Measurements from ENCODE around the gene ALOX15. TPM values are rescaled to one million over a fixed set of nuclear protein-coding genes. Genes with fewer than 3 reads are reported as not detected.
A peak's percentile ranks its signal among the peaks of the same experiment; 100 is the strongest.
"Not testable (repeated sequence)": the region's sequence is repeated elsewhere in the genome, so short reads cannot be mapped to it uniquely, and the experiment has no call there.

The ALOX15 gene
- total and polyA plus RNA-seq, 9 donors = 0.07 to 1.4 (median 0.29) TPM

DNA sequence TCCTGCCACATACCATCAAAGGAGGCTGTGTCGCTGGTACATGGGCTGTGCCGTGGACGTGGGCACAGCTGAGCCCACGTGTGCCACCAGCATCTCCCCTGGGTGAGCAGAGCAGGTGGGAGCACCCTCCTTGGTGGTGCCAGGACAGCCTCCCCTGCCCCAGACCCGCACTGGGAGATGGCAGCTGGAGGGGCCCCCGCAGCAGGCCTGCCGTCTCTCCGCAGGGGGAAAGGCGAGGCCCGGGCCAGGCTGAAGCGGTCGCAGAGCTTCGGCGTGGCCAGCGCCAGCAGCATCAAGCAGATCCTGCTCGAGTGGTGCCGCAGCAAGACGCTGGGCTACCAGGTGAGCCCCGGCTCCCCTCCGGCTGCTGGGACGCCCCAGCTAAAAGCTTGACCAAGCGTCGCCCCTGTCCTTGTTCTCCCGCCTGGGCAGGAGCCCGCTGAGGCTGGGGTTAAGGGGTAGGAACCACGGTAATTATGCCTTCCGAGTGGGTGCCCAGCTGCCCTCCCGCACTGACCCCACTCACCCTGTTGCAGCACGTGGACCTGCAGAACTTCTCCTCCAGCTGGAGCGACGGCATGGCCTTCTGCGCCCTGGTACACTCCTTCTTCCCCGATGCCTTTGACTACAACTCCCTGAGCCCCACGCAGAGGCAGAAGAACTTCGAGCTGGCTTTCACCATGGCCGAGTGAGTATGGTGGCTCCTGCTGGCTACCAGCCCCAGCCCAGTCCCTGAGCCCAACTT lies 44.7 kb downstream of the ALOX15 start:
- H3K36me3 ChIP-seq (ENCODE audit: control insufficient read depth, insufficient read depth, low read length) = peaks cover 16% of the 10 kb centered on the region
- peaks cover 56% of the 10 kb centered on the region for H3K4me1 ChIP-seq (ENCODE audit: control insufficient read depth, insufficient read depth, low read length)
- no peak overlapping the region for H3K4me3 ChIP-seq (ENCODE audit: low read length)
- no peak overlapping the region for H3K27ac ChIP-seq (ENCODE audit: low read length)
- no peak for DNase-seq
- no peaks in the 10 kb centered on the region for H3K9me3 ChIP-seq (replicated peaks; ENCODE audit: control insufficient read depth, low read depth, low read length)
- peaks cover 5% of the 10 kb centered on the region for H3K27me3 ChIP-seq (ENCODE audit: control insufficient read depth, insufficient read depth, low read length)
- WGBS (ENCODE audit: insufficient coverage) = 95% methylated on average over 33 of the region's 36 CpGs

DNA sequence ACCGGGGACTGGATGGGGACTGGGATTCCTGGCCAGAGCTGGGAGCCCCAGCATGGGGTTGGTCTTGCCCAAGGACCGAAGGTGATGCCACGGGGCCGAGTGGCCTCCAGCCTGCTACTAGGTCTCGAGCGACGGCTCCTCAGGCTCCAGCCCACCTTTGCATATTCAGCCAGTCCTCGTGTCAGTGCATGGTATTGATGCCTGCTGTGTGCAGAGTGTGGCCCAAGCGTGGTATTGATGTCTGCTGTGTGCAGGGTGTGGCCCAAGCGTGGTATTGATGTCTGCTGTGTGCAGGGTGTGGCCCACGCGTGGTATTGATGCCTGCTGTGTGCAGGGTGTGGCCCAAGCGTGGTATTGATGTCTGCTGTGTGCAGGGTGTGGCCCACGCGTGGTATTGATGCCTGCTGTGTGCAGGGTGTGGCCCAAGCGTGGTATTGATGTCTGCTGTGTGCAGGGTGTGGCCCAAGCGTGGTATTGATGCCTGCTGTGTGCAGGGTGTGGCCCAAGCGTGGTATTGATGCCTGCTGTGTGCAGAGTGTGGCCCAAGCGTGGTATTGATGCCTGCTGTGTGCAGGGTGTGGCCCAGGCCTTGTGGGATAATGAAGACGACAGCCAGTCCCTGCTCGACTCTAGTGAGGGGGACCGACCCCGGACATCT lies 45.7 kb downstream of the ALOX15 start:
- DNase-seq; H3K27ac ChIP-seq (ENCODE audit: low read length); H3K4me3 ChIP-seq (ENCODE audit: low read length); H3K27me3 ChIP-seq (ENCODE audit: control insufficient read depth, insufficient read depth, low read length); H3K9me3 ChIP-seq (replicated peaks; ENCODE audit: control insufficient read depth, low read depth, low read length): not testable (repeated sequence)
- Histone ChIP-seq H3K4me1 (ENCODE audit: control insufficient read depth, insufficient read depth, low read length) (peaks cover 59% of the 10 kb centered on the region), H3K36me3 (ENCODE audit: control insufficient read depth, insufficient read depth, low read length) (peaks cover 16% of the 10 kb centered on the region)
- 98% methylated on average over 7 of the region's 23 CpGs for WGBS (ENCODE audit: insufficient coverage)

DNA sequence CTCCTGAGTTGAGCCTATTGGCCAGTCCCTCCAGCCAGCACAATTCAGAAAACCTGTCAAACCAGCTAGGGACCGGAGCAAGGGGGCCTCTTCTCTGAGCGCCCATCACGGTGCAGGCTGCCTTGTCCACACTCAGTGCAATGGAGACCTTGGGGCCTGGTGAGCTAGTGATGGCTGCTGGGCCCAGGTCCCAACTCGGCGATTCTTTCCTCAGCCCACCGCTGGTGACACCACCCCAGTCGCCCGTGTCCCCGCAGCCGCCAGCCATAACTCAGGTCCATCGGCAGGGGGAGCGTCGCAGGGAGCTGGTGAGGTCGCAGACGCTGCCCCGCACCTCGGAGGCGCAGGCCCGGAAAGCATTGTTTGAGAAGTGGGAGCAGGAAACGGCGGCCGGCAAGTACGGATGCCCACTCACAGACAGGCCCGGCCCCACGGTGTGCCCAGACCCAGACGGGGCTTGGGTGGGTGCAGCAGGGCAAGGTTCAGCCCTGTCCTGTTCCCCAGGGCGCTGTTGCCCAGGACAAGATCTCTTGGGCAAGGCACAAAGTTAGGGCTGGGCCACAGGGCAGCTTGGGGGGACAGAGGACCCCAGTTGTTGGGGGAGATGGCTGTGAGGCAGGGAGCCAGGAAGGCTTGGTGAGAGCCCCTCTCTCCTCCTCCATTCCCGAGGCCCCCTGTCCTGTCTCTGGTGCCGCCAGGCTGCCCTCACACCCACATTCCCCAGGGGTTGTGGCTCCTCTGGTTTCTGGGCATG lies 46.4 kb downstream of the ALOX15 start:
- Histone ChIP-seq H3K4me1 (ENCODE audit: control insufficient read depth, insufficient read depth, low read length) (peaks cover 61% of the 10 kb centered on the region), H3K4me3 (ENCODE audit: low read length) (no peak overlapping the region), H3K27me3 (ENCODE audit: control insufficient read depth, insufficient read depth, low read length) (peaks cover 9% of the 10 kb centered on the region), H3K27ac (ENCODE audit: low read length) (no peak overlapping the region), H3K36me3 (ENCODE audit: control insufficient read depth, insufficient read depth, low read length) (peaks cover 16% of the 10 kb centered on the region), H3K9me3 (replicated peaks; ENCODE audit: control insufficient read depth, low read depth, low read length) (no peaks in the 10 kb centered on the region)
- WGBS (ENCODE audit: insufficient coverage) = 31% methylated on average over 24 of the region's 29 CpGs
- DNase-seq = no peak

DNA sequence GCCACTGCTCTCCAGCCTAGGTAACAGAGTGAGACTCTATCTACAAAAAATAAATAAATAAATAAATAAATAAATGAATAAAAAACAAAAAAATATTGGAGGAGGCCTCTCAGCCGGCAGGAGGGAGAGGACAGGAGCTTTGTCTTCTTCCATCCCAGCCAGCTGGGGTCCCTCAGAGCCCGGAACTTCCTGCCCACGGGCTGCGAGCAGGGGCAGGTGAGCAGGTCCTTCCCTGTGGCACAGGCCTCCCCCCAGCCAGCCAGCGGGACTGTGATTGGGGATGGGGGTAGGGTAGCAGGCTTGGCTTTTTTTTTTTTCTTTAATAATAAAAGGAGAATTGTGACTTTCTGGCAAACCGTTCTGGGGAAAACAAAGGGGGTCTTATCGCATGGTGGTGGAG lies 47.1 kb downstream of the ALOX15 start:
- Histone ChIP-seq H3K4me3 (ENCODE audit: low read length) (no peak overlapping the region), H3K27ac (ENCODE audit: low read length) (no peak overlapping the region), H3K9me3 (replicated peaks; ENCODE audit: control insufficient read depth, low read depth, low read length) (no peaks in the 10 kb centered on the region), H3K4me1 (ENCODE audit: control insufficient read depth, insufficient read depth, low read length) (peaks cover 54% of the 10 kb centered on the region), H3K27me3 (ENCODE audit: control insufficient read depth, insufficient read depth, low read length) (peaks cover 9% of the 10 kb centered on the region), H3K36me3 (ENCODE audit: control insufficient read depth, insufficient read depth, low read length) (peaks cover 16% of the 10 kb centered on the region)
- 80% methylated on average over 1 of the region's 7 CpGs for WGBS (ENCODE audit: insufficient coverage)
- no peak for DNase-seq

DNA sequence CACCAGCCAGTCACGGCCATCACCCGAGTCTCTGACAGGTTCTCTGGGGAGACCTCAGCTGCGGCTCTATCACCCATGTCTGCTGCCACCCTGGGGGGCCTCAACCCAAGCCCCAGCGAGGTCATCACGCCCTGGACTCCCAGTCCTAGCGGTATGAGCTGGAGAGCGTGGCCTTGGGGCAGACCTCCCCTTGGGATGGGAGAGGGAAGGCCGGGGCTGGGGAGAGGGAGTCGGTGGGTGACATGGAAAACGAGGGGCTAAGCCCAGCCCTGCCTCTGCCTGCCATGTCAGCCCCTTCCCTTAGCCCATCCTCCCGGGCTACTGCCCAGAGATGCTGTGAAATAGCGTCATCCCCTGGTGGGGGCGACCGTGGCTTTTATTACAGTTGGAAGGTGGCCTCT lies 48.5 kb downstream of the ALOX15 start:
- DNase-seq = no peak
- H3K4me3 ChIP-seq (ENCODE audit: low read length) = no peak overlapping the region
- WGBS (ENCODE audit: insufficient coverage) = 72% methylated on average over 12 of the region's 14 CpGs
- peak overlapping the region; percentile 29 for H3K27ac ChIP-seq (ENCODE audit: low read length)
- peaks cover 50% of the 10 kb centered on the region for H3K4me1 ChIP-seq (ENCODE audit: control insufficient read depth, insufficient read depth, low read length)
- H3K36me3 ChIP-seq (ENCODE audit: control insufficient read depth, insufficient read depth, low read length) = peaks cover 16% of the 10 kb centered on the region
- H3K9me3 ChIP-seq (replicated peaks; ENCODE audit: control insufficient read depth, low read depth, low read length) = no peaks in the 10 kb centered on the region
- peaks cover 7% of the 10 kb centered on the region for H3K27me3 ChIP-seq (ENCODE audit: control insufficient read depth, insufficient read depth, low read length)

DNA sequence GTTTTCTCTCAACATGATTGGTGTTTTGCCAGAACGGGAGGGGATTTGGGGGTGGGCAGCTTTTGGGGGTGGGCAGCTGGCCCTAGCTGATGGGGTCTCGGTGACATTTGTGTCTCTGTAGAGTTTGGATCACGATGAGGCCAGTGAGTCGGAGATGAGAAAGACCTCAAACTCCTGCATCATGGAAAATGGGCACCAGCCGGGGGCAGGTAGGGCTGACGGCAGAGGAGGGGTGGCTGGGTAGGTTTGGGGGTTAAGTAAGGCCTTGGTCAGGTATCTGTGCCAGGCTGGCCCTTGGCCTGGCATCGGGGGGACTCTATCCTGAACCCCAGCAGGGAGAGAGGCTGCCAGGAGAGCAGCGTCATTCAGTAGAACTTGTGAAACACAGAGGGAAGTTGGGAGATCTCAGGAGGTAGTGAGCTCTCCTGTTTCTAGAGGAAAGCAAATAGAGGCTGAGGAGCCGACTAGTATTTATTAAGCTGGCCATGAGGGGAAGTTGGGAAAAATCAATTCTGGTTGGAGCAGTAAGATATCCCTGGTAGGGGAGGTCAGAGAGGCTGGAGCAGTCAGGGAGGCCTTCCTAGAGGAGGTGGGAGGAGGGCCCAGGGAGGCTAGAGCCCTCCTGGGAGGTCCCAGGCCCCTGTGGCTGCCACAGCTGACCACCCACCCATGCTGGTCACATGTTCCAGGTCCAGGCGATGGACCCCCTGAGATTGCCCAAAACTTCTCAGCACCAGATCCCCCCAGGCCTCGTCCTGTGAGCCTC lies 49.1 kb downstream of the ALOX15 start:
- WGBS (ENCODE audit: insufficient coverage) = 84% methylated on average over 9 of the region's 11 CpGs
- DNase-seq = no peak
- peaks cover 50% of the 10 kb centered on the region for H3K4me1 ChIP-seq (ENCODE audit: control insufficient read depth, insufficient read depth, low read length)
- peak overlapping the region; percentile 29 for H3K27ac ChIP-seq (ENCODE audit: low read length)
- H3K4me3 ChIP-seq (ENCODE audit: low read length) = no peak overlapping the region
- peaks cover 11% of the 10 kb centered on the region for H3K36me3 ChIP-seq (ENCODE audit: control insufficient read depth, insufficient read depth, low read length)
- peaks cover 5% of the 10 kb centered on the region for H3K27me3 ChIP-seq (ENCODE audit: control insufficient read depth, insufficient read depth, low read length)
- H3K9me3 ChIP-seq (replicated peaks; ENCODE audit: control insufficient read depth, low read depth, low read length) = no peaks in the 10 kb centered on the region

DNA sequence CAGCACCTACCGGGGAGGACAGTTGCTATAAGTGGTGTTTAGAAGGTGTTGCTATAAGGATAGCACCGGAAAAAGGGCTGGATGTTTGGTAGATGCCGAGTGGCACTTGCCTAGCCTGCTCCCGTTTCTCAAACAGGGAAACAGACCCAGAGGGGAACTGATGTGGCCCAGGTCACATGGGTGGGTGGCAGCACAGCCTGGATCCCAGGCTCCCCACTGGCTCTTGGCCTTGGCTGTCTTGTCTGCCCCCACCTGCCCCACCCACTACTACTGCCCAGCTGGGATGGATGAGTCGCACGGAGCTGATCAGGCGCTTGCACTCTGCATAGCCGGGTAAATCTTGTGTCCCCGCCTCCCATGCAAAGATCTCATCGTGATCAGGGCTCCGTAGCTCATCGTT lies 49.9 kb downstream of the ALOX15 start:
- Histone ChIP-seq H3K27me3 (ENCODE audit: control insufficient read depth, insufficient read depth, low read length) (peaks cover 5% of the 10 kb centered on the region), H3K27ac (ENCODE audit: low read length) (no peak overlapping the region), H3K9me3 (replicated peaks; ENCODE audit: control insufficient read depth, low read depth, low read length) (no peaks in the 10 kb centered on the region), H3K4me3 (ENCODE audit: low read length) (no peak overlapping the region), H3K36me3 (ENCODE audit: control insufficient read depth, insufficient read depth, low read length) (peaks cover 3% of the 10 kb centered on the region), H3K4me1 (ENCODE audit: control insufficient read depth, insufficient read depth, low read length) (peaks cover 58% of the 10 kb centered on the region)
- DNase-seq = no peak
- WGBS (ENCODE audit: insufficient coverage) = 53% methylated on average over 11 of the region's 12 CpGs

DNA sequence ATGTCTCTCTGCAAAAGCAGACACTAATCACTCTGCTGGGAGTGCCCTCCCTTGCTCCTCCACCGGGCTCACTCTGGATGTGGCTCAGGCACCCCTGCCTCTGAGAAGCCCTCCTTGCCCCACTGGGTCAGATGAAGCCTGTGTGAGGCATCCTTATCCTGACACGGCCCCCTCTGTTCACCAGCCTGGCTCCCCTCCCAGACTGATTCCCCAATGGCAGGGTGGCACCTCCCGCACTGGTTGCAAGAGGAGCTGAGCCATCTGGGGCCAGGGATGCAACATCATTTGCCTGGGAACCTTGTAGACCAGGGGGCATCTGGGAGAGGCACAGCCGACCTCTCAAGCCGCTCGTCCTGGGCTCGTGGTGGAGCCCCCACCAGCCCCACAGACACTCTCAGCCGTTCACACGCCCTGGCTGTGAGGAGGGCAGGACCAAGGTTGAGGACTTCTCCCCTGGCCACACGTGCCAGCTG lies 50.5 kb downstream of the ALOX15 start:
- 58% methylated on average over 10 of the region's 10 CpGs for WGBS (ENCODE audit: insufficient coverage)
- no peak for DNase-seq
- Histone ChIP-seq H3K36me3 (ENCODE audit: control insufficient read depth, insufficient read depth, low read length) (peaks cover 3% of the 10 kb centered on the region), H3K27me3 (ENCODE audit: control insufficient read depth, insufficient read depth, low read length) (peaks cover 7% of the 10 kb centered on the region), H3K4me3 (ENCODE audit: low read length) (no peak overlapping the region), H3K27ac (ENCODE audit: low read length) (peak overlapping the region; percentile 35), H3K4me1 (ENCODE audit: control insufficient read depth, insufficient read depth, low read length) (peaks cover 59% of the 10 kb centered on the region), H3K9me3 (replicated peaks; ENCODE audit: control insufficient read depth, low read depth, low read length) (no peaks in the 10 kb centered on the region)

DNA sequence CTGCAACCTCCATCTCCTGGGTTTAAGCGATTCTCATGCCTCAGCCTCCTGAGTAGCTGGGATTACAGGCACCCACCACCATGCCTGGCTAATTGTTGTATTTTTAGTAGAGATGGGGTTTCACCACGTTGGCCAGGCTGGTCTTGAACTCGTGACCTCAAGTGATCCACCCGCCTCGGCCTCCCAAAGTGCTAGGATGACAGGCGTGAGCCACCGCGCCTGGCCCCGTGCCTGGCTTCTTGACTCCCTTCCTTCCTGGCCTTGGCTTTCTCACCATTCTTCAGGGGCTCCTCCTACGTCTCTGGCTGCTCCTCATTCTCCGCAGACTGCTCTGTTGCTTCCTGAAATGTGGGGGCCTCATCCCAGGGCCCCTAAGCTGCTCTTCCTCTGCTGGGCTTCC lies 51.4 kb downstream of the ALOX15 start:
- H3K4me1 ChIP-seq (ENCODE audit: control insufficient read depth, insufficient read depth, low read length) = peaks cover 56% of the 10 kb centered on the region
- 52% methylated on average over 10 of the region's 11 CpGs for WGBS (ENCODE audit: insufficient coverage)
- H3K27ac ChIP-seq (ENCODE audit: low read length); H3K36me3 ChIP-seq (ENCODE audit: control insufficient read depth, insufficient read depth, low read length); H3K4me3 ChIP-seq (ENCODE audit: low read length); DNase-seq; H3K9me3 ChIP-seq (replicated peaks; ENCODE audit: control insufficient read depth, low read depth, low read length): not testable (repeated sequence)
- peaks cover 16% of the 10 kb centered on the region for H3K27me3 ChIP-seq (ENCODE audit: control insufficient read depth, insufficient read depth, low read length)

Measured in muscle of leg (tissue), 11 donors.